GM03348 (cell line): ENCODE data around the gene TAF6.

Source experiments
- DNase-seq: peaks from one replicate; pipeline ENCODE4 v3.0.0; 2012; ENCODE audit warnings: low spot score

TAF6 gene

DNA sequence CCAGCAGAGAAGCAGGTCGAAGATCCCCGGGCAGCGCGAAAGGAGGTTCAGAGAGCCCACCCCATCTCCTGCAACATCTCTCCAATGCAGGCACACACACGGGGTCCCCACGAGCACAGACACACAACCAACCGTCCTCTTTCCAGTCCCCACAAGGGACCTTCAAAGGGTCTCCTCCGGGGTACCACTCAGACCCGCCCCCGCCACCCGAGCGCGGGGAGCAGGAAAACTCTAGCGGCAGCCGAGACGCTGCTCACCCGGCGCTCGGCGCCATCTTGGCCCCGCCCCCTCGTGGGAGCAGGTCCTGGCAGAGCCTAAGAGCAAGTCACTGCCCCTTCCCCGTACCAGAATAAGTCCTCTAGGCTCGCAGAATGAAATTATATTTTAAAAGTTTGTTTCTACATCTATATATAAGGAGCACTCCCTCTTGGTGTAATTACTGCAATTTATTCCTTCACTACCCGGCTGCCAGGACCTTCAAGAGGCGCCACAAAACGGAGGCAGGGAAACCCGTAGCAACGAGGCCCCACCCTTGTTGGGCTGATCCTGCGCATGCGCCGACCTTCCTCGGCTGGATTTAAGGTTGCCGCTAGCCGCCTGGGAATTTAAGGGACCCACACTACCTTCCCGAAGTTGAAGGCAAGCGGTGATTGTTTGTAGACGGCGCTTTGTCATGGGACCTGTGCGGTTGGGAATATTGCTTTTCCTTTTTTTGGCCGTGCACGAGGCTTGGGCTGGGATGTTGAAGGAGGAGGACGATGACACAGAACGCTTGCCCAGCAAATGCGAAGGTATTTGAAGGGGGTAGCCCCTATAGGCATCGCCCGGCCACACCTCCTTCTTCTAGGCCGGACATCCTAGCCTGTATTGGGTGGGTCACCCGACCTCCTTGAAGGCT lies at the start of gene TAF6, which contains the start of gene CNPY4:
TAF6 (minus strand) TSS at position 287 of the 898 bp plus-strand sequence. CDS start 5,149 bp downstream, outside the sequence.
CNPY4 (plus strand) TSS at position 563 of the 898 bp plus-strand sequence; CDS start at position 674, 111 bp downstream.
- DNase-seq, result peak; percentile 99

DNA sequence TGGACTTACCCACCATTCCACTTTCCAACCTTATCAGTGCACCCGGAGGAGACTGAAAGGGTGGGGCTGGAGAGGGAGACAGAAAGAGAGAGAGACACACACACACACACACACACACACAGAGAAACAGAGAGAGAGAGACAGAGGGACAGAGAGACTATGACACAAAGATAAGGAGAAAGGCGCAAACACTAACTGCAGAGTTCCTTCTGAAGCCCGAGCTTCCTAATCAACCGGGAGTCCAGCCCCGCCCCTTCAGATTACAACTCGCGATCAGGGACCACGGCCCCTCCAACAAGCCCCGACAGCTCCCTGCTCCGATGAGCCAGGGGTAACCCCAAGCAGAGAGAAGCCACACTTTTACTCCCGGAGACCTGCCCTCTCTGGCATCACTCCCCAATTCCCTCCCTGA lies 48.8 kb upstream of the TAF6 start:
- DNase-seq, result no peak

DNA sequence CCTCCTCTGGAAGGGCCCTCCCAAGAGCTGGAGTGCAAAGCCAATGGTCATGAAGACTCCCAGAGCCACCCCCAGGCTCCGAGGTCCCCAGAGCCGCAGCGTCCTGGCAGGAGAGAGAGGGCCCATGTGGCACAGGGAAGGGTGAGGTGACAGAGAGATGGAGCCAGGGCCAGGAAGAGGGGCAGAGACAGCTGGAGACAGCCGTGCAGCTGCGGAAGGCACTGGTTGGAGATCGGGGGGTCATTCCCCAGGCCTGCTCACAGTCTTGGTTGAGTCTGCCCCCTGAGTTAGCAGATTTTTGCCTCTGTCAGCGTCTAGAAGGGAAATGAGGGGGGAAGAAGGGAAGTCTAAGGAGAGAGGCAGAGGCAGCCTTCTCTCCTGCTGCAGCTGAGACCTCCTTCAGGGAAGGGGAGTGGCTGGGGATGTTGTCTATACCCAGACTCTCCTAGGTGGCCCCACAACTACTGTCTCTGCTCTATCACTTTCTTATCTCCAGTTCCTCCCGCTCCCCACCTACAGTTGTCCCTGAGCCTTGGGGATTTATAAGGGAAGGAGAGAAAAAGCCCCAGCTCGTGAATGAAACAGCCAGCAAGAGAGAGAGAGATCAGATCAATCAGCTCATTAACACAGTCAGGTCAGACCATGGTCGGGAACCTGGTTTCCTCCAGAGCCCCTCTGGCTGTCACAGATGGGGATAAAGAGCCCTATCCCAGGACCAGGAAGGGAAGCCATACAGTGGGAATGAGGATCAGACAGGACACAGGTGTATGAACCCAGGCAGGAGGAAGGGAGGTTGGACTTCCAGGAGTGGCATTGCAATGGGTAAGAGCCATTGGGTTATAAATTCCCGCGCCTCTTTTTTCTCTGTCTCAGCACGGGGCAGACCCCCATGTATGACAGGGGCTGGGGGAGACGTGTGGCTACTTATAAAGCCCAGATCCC lies 48.1 kb upstream of the TAF6 start:
- DNase-seq, result no peak

DNA sequence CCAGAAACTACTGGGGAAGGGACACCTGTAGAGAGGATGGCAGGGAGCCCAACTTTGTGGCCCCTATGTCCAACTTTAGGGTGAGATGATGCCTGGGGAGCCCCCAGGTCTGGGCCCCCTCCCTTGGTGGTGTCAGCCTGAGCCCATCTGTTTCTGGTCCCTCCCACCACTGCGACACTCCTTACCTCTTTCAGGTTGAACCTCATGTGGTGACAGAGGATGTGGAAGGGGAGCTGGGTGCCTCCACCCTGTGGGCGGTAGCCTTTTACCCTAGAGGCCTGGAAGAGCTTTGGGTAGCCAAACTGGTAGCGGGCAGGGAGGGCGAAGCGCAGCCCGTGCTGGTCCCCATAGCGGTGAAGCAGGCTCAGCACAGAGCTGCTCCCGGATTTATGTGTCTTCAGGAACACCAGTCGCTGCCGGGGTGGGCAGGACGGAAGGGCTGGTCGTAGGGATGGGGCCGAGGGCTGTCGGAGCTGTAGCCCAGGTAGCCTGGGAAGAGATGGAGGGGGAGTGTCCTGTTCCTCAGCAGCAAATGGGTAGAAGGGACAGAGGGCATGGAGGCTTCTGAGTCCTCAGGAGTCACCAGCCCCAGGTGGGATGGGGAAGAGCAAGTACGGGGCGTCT lies 47.3 kb upstream of the TAF6 start:
- no peak for DNase-seq

DNA sequence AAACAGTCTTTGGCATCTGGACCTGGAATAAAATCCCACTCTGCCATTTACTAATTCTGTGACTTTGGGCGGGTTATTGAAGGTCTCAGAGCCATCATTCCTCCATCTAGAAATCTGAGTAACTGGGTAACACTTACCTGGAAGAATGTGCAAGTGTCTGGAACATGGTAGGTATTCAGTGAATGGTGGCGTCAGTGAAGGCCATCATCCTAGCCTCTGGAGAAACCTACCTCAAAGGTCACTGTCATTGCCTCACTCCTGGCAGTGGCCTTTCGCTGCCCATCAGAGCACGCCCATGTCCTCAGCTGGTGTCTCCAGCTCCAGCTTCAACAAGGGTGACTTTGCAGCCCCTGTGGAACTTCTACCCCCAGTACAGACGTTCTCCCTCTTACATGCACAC lies 44.7 kb upstream of the TAF6 start:
- no peak for DNase-seq

DNA sequence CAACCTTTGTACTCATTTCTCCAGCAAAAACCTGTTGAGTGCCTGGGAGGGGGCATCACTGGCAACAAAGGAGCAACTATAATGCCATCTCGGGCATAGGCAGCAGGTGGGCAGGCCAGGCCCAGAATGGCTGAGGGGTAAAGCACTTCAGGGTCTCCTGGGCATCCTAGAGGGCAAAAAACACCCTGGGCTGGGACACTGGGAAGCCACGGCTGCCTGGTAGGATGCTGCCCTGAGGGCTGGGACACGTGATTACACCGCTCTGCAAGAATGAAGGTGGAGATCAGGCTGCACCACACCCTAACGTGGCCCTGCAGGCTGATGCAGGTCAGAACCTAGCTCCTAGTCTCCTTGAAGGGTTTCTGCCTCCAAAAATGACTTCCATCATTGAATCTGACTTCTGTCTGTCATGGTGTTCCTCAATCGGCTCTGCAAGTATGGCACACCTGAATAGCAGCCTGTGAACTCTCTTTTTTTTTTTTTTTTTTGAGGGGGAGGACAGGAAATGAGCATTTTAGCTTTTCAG lies 43.9 kb upstream of the TAF6 start:
- no peak for DNase-seq

DNA sequence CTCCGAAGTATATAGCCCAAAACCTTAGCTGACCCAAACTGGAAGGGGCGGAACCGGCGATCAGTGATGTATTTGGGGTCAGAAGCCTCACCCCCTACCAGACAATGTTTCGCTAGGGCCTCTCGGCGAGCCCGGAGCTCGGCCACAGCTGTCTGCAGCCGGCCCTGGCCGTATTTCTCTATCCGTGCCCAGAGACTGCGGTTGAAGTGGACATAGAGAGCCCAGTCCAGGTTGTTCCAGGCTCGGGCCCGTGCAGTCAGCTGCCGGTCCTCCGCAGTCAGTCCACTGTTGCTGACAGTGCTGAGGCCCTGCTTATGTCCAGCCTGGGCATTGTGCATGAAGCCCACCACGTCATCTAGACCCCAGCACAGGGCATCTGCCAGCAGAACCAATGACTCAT lies 40.9 kb upstream of the TAF6 start:
- DNase-seq, result no peak

DNA sequence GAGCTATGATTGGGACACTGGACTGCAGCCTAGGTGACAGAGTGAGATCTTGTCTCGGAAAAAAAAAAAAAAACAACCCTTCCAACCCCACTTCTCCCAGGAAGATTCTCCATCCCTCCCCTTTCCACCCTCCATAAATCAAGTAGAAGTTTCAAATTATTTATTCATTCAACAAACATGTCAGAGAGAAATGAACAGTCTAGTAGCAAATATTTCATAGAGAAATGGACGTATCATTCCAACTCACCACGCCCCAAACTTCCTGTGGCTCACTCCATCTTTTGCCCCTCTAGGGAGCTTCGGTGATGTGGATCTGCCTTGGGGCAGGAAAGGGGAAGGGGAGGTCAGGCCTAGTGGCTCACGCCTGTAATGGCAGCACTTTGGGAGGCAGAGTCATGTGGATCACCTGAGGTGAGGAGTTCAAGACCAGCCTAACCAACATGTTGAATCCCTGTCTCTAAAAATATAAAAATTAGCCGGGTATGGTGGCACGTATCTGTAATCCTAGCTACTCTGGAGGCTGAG lies 40.0 kb upstream of the TAF6 start:
- no peak for DNase-seq

DNA sequence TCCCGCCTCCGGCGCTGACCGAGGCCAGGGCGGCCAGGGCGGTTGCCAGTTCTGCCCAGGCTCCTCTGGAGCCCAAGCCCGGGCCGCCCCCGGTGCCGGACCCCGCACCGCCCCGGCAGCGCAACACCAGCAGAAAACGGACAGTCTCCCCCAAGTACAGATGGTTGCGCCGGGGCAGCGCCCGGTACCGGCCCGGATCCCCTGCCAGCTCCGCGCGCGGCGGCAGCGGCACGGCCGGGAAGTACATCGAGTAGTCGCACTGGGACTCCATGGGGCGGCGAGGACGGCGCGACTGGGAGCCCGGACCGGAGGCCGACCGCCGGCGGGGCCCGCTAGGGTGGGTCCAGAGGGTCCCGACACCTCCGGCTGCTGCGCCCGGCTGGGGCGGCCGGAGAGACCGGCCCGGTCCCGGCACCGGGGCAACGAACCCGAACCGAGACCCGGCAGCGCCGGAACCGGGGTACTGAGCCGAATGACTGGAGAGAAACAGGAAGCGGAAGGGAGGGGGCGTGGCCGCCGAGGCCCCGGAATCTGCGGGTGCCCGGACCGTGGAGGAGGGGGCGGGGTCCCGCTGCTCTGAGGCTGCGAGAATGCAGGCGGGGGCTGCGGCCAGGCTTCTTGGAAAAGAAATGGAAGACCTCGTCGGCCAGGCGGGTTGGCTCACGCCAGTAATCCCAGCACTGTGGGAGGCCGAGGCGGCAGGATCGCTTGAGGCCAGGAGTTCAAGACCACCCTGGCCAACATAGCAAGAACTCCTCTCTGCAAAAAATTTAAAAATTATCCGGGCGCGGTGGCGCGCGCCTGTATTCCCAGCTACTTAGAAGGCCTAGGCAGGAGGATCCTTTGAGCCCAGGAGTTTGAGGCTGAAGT lies 39.3 kb upstream of the TAF6 start, which contains the start of gene TRAPPC14:
TRAPPC14 (minus strand) TSS at position 495 of the 870 bp plus-strand sequence; CDS start at position 271, 224 bp downstream.
- peak; percentile 98 for DNase-seq

DNA sequence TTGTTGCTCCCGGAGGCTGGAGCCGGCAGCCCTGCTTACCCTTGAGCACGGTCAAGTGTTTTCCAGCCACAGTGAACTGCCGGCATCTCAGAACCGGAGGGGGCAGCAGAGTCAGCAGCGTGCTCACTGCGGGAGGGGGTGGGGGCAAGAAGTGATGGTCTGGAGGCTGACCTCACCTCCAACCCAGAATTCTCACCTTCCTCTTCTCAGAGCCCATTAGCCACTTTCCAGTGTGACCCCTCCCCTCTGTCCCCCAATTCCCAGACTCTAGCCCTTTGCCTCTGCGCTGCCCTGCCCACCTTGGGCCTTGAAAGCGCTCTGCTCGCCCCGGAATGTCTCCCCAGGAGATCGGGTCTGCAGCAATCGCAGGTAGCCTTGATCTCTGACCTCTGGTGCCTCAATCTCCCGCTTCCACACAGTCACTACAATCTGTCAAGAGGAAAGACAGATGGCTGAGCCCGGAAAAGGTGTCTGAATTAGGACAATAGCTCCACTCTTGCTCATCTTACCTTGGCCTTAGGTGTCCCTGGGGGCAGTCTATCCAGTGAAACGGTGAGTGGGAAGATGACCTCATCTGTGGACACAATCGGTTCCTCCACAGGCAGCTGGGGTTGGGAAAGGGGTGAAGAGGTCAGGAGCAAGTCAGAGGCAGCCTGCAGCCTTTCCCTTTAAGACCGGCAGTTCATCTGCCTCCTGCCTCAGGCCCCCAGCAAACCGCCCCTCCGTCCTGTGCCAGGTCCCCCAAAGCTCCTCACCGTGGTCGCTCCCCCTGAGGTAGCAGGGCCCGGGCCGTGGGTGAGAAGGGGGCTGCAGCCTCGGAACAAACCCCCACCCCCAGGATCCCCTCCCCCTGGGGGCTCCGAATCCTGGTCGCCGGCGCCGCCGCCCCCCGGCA lies 38.4 kb upstream of the TAF6 start:
- peak; percentile 60 for DNase-seq

DNA sequence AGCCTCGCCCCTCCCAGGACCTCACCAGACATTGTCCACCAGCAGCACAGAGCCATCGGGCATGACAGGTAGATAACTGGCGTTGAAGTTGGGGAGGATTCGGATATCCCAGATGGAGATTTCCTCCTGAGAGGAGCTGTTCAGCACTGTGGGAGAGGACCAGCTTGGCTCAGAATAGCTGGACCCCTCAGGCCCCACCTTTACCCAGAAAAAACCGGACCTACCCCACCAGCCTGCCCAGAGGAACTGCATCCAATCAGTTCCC lies 37.8 kb upstream of the TAF6 start:
- DNase-seq, result no peak

DNA sequence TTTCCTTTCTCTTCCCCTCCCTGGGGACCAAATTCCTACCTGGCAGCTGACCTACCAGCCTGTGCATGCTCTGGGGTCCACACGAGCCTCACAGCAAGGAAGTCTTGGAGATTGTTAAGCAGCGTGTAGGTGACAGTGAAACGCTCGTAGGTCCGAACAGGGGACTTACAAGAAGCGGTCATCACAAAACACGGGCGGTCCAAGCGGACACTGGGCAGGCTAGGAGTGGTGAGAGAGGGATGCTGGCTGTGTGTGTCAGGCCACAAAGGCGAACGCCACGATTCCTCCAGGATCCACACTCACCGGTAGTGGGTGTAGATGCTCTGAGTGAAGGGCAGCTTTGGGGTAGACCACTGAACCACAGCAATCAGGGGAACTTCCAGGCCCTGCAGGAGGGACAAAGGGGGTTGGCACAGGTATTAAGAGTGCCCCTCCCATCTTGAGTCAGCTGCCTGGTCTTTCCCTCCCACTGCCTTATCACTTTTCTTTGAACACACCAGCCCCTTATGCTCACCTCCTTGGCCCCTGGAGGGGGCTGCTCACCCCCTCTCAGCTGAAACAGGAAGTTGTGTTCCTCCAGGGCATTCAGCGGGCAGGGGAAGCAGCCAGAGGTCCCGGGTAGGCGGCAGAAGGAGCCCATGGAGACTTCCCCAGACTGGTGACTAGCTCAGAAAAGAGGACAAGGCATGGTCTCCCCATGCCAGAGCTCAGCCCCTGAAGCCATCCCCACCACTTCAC lies 37.3 kb upstream of the TAF6 start:
- no peak for DNase-seq

DNA sequence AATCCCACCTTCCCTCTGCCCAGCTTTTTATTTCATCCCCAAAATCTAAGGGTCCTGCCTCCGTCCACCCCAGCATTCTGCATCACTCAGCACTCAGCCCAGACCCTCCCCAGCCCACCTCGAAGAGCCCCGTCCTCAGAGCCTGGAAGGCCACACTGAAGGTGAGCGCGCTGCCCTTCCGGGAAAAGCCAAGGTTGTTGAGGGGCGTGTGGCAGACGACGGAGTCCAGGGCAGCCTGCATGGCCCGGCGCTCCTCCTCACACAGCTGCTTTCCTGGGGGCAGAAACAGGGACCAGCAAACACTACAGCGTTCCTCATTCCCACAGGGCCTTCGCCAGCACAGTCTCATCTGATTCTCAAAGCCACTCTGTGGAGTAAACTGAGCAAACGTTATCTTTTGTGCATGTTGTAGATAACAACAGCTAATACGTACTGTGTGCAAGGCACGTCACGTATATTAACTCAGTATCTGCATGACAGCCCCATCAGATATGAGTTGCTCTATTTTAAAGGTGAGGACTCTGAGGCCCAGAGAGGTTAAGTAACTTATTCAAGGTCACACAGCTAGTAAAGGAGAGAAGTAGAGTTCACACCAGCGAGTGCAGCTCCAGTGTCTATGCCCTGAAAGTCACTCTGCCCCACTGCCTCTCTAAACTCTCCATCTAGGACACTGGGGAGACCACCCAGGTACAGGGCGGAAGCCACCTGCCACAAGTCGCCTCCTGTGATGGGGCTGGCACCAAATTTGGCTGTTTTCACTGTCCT lies 36.6 kb upstream of the TAF6 start:
- no peak for DNase-seq

DNA sequence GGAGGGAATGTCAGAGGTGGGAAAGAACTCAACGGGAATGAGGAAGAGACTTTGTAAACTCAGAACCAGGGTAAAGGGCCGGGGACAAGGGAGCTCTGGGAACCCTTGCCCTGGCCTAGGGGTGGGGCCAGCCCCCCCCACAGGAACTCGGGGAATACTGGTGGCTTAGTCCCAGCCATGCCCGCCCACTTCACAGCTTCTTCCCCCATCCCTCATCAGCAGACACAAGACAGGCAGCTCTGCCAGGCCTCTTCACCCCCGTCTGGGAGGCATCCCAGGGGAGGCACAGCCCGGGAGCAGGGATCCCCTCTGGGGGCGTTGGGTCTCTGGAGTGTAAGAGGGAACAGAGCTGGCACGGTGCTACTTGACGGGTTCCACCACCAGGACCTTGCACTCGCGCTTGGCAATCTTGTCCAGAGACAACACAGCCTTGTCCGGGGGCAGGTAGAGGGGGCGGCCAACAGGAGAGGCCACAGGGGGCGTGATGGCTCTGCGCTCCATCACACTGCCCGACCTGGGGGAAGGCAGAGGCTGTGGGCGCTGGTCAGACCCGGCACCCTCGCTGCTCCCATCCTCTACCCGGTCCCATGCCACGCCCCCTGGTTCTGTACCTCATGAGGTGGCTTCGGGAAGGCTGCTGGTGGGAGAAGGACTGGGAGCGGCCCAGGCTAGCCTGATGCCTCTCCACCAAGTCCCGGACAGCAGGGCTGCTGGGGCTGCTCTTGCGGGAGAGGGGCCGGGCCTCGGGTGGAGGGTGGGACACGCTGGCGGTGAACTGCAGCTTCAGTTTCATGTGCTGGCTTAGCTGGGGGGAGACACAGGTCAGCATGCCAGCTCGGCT lies 35.7 kb upstream of the TAF6 start:
- no peak for DNase-seq

DNA sequence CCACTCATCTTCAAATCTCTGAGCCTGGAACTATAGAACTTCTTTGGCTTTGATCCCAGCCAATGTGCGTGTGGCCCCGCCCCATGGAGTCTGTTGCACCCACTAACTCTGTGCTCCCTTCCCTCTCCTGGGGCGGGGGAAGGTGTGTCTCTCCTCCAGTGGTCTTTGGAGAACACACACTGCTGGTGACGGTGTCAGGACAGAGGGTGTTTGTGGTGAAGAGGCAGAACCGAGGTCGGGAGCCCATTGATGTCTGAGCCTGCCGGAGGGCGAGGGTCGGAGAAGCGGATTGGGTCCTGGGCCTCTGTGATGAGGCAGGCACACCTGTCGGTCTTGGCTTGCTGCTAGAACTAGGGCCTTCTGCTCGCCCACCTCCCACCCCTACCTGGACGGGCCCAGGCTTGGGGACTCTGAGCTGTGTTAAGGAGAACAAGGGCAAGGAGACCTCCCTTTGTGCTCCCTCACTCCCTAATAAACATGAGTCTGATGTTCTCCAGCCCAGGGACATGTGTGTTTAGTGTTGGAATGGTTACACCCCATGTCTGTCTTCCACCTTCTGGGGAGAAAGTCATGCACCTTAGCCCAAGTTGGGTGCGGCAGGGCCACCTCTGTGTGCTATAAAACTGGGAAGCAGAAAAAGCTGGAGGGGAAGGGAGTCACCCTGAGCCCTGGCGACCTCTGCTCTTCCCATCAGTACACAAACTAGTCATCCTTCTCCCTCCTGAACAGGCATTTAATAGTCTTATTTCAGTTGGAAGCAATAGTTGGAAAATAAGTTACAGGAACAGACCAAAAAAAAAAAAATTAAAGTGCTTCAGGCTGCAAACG lies 34.8 kb upstream of the TAF6 start:
- DNase-seq, result no peak

DNA sequence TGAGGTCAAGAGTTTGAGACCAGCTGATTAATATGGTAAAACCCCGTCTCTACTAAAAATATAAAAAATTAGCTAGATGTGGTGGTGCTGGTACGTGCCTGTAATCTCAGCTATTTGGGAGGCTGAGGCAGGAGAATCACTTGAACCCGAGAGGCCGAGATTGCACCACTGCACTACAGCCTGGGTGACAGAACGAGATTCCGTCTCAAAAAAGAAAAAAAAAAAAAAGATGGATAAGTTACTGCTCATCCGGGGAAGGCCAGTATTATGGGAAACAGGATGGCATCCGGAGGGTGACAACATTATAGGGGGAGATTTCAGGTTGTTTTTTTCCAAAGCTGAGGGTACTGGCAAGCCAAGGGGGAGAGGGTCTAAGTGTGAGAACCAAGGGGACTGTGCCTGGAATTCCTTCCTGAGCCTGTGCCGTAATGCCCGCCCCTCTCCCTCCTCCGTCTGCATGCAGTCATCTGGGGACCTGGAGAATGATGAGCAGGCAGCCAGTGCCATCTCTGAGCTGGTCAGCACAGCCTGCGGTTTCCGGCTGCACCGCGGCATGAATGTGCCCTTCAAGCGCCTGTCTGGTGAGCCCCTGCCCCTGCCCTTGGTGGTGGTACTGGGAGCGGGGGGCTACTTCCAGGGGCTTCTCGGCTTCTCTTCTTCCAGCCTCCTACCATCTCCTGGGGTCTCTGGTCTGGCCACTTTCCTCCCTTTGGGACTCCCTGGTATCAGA lies 33.9 kb upstream of the TAF6 start:
- DNase-seq, result no peak
